GM18511 (cell line): Measurements from ENCODE around the gene LDLRAD4.

Source experiments
- ATAC-seq: cut with Tn5 transposase; IDR thresholded peaks from one replicate; pipeline ENCODE4 v1.9.1; 2021; ENCODE audit warnings: mild to moderate bottlenecking, moderate library complexity; ENCODE audit not compliant: unreplicated experiment

Gene LDLRAD4

DNA sequence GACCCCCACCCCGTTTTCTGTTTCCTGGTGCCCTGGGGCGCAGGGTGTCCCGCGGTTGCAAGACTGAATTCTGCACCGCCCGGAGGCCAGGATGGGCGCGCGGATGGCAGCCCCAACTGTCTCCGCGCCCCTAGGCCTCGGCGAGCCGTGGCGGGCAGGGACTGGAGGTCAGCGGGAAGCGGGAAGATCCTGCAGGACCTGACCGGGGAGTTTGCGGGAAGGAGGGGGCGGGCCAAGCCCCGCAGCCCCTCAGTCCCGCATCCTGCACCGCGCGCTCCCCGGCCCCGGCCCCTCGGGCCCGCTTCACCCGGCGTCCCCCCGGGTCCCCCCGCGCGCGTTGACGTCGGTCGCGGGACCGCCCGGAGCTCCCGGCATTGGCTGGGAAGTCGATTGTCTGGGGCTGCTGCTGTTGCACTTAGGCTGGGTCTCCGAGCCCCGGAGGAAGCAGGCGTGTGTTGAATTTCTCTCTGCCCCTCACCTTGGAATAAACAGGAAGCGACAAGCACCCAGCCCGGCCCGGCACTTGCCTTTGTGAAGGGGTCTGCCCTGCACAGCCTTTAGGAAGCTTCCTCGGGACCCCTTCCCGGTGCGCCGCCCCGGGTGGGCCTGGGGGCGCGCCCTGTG, at the start of gene LDLRAD4:
Gene LDLRAD4 (plus strand): TSS at position 393 of the 624 bp plus-strand sequence.
- ATAC-seq = no peak

DNA sequence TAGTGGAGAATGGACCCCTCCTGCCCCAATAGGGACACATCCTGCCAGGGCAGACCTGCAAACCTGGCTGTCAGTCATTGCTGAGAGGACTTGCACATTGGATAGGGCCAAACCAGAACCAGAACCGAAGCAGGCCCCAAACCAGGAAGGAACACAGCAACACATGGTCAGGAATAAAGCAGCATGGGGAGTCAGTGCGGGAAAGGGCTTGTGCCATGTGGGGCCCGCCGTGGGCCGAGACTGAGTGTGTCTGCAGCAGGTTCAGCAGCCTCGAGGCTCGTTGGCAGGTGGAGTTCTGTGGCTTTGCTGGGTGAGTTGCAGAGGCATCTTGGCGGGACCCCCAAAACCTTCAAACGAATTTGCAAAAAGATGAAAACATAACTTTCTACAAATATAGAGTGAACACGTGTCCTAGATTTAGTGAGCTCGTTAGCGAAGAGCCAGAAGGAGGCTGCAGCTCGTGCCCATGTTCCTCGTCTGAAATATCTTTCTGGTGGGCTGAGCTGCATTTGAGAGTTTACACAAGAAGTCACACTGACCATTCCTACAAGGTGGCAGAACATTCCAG, 44.9 kb upstream of the LDLRAD4 start:
- no peak for ATAC-seq

GRCh38 chr18:13175266-13175665, 43.3 kb upstream of the LDLRAD4 start:
- no peak for ATAC-seq

DNA sequence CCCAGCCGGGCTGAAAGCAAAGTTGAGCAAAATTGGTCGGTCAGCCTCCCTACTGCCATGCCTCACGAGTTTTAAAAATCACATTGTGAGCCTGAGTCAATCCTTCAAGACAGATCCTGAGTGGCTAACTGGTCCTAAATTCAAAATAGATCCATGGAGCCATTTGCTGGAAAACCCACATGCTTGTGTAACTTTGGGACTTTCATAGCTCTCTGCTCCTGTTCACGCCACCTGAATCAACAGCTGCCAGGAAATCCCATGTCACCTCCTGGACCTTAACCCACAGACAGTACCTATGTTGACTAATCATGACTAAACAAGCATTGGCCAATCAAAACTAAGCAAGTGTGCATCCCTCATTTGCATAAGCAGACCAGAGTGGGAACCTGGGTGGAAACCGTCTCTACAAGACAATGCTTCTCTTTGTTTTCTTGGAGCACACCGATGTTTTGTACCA, 42.8 kb upstream of the LDLRAD4 start:
- ATAC-seq = no peak

- no peak for ATAC-seq
Observed at GRCh38 chr18:13176847-13177246, 41.7 kb upstream of the LDLRAD4 start.

DNA sequence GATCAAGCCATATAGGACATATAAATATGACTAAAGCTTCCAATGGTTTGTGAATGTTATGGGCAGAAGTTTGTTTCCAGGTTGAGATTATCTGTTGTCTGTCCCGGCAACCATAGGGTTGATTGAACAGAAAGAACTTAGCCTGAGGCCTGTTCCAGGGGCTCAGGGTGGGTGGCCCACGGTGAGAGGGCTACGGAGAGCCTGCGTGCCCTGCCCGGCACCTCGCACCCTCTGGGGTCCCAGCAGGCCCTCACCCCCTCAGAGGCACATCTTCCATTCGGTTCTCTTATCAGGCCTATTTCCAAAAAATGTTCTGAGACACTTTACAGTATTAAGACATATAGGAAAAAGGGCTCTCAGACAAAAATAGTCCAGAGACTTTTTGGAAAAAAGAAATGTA, 40.4 kb upstream of the LDLRAD4 start:
- no peak for ATAC-seq

DNA sequence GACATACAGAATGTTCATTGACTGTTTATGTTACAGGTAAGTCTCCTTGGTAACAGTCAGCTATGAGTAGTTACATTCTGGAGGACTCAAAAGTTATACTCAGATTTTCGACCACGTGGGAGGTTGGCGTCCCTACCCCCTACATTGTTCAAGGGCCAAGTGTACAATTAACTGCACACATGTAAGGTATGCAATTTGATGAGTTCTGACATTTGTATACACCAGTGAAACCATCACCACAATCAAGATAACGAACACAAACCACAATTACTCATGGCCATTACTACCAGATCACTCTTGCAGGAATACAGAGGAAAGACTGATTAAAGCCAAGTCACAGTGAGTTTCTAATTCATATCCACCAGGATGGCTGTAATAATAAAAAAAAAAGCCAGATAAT, 39.6 kb upstream of the LDLRAD4 start:
- no peak for ATAC-seq

- no peak for ATAC-seq
Observed at GRCh38 chr18:13179566-13180113, 38.9 kb upstream of the LDLRAD4 start.

DNA sequence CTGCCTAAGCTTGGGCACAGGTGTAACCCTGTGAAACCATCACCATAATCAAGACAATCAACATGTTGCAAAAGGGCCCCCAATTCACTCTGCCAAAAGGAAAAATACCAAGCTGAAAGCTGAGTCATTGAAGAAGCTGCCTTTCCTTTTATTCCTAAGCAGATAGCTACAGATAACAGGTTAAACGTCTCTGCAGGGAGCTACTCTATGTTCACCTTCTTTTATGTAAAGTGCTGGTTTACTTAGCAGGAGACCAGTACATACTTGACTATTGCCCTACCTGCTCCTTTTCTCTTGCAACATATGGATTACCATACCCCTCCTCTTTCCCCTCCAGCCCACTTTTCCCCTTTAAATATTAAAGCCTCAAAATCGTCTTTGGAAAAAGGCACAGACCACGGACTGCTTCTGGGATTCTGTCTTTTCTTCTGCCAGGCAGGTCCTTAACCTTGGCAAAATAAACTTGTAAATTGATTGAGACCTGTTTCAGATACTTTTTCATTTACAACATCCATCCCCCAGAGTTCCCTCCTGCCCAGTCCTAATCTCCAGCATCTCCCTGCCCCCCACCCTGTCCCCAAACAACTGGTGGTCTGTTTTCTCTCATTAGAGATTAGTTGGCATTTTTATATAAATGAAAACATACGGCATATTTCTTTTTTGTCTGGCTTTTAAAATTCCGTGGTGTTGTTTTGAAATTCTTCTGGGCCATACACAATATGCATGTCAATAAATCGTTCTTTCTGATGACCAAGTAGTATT, 37.8 kb upstream of the LDLRAD4 start:
- ATAC-seq = no peak

DNA sequence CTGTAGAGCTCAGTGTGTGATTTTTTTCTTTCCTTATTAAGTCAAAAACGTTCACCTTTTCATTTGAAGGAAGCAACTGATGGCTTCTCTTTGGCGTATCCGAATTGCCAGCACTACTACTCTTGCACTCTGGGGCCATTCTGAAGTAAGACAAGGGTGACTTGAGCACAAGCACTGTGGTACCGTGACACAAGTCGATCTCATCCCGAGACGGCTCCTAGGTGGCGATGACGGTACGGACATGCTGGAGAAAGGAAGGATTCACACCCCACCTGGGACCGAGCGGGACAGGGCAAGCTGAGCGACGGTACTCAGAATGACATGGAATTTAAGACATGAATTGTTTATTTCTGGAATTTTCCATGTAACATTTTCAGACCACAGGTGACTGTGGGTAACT, 36.8 kb upstream of the LDLRAD4 start:
- no peak for ATAC-seq

DNA sequence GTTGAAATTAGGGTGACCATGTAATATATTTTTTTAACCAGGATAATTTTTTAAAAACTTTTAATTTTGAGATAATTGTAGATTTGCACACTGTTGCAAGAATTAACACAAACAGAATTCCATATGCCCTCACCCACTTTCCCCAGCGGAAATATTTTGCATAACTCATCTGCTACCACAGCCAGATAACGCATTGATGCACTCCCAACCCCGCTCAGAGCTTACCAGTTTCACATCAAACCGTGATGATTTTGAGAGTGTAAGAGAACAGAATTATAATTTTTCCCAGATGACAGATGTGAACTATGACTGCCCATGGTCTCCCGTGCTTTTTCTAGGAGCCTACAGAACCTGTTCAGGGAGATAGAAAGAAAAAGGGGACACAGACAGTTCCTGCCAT, 35.2 kb upstream of the LDLRAD4 start:
- ATAC-seq = no peak

- no peak for ATAC-seq
Observed at GRCh38 chr18:13183790-13184189, 34.8 kb upstream of the LDLRAD4 start.

GRCh38 chr18:13184396-13184795, 34.2 kb upstream of the LDLRAD4 start:
- no peak for ATAC-seq

- no peak for ATAC-seq
Observed at GRCh38 chr18:13185675-13186198, 32.8 kb upstream of the LDLRAD4 start.

DNA sequence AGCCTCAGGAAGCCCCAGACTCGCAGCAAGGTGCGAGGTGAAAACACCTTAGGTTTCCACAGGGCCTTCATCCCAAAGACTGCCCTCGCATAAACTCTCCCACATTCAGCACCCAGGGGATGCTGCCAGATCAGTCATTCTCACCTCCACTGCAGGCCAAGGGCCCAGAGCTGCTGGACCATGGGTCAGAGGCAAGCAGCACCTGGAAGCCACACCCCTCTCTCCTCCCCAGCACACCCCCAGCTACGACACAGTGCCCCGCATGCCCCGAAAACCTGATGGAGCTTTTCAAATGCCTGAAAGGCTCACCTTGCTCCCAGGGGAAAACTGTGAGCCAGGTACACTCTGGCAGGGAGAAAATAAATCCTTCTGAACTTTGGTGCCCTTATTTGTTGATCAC, 31.9 kb upstream of the LDLRAD4 start:
- no peak for ATAC-seq

GRCh38 chr18:13187498-13187897, 31.1 kb upstream of the LDLRAD4 start:
- no peak for ATAC-seq

GRCh38 chr18:13191031-13191430, 27.5 kb upstream of the LDLRAD4 start:
- ATAC-seq = no peak

GRCh38 chr18:13191779-13192178, 26.8 kb upstream of the LDLRAD4 start:
- no peak for ATAC-seq

GRCh38 chr18:13192970-13193369, 25.6 kb upstream of the LDLRAD4 start:
- ATAC-seq = no peak

DNA sequence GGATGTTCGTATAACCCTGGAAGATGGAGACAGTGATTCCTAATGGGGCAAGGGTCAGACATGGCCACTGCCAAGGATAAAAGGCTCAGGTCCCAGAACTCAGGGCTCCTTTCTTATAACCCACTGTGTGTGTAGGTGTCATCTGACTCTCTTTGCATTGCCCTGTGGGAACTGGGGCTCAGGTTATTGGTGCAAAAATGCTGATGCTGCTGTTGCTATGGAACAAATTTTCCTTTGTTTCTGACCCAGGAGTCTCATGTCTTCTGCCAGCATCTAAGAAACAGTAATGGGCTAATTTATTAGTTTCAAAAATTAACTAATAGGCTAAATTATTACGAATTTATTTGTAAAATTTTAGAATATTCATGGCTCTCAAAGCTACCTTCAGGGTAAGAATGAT, 24.3 kb upstream of the LDLRAD4 start:
- no peak for ATAC-seq

GRCh38 chr18:13198701-13199100, 19.9 kb upstream of the LDLRAD4 start:
- ATAC-seq = no peak

DNA sequence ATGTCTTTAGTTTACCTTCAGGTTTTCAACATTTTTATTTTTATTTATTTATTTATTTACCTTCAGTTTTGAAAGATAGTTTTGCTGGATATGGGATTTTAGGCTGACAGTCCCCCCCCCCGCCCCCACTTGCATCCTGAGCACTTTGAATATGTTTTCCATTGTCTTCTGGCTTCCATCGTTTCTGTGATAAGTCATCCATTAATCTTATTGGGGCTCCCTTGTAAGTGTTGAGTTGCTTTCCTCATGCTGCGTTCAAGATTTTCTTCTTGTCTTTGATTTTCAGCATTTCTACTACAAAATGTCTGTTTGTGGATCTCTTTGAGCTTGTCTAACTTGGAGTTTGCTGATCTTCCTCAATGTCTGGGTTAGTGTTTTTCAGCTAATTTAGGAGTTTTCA, 19.4 kb upstream of the LDLRAD4 start:
- no peak for ATAC-seq
